ENCODE data around the gene XPO5. TPM values are rescaled to one million over a fixed set of nuclear protein-coding genes. Genes with fewer than 3 reads are reported as not detected.

The XPO5 gene
- polyA plus RNA-seq, 1 donor from 2014 or later = 28.5 TPM

DNA sequence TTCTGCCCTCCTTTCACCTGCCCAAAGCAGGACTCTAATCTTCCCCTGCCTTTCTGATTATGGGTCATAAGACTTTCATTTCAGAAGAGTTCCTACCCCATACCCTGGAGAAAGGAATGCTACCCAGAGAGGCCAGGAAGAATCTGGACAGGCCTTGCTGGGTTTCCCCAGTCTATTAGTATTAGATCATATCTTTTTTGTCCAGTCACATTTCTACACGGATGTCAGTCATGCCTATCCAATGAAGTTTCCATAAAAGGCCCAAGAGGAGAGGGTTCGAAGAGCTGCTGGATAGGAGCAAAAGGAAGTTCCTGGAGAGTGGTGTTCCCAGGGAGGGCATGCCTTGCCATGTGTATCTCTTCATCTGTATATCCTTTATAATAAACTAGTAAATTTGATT, 3.3 kb upstream of the XPO5 start:
- no peak for TF ChIP-seq EP300 (conservative IDR thresholded peaks at IDR 0.05; ENCODE audit: poor library complexity, severe bottlenecking)
- TF ChIP-seq POLR2AphosphoS5 (IDR thresholded peaks at IDR 0.05) = no peak
- TF ChIP-seq, protein P1, sequence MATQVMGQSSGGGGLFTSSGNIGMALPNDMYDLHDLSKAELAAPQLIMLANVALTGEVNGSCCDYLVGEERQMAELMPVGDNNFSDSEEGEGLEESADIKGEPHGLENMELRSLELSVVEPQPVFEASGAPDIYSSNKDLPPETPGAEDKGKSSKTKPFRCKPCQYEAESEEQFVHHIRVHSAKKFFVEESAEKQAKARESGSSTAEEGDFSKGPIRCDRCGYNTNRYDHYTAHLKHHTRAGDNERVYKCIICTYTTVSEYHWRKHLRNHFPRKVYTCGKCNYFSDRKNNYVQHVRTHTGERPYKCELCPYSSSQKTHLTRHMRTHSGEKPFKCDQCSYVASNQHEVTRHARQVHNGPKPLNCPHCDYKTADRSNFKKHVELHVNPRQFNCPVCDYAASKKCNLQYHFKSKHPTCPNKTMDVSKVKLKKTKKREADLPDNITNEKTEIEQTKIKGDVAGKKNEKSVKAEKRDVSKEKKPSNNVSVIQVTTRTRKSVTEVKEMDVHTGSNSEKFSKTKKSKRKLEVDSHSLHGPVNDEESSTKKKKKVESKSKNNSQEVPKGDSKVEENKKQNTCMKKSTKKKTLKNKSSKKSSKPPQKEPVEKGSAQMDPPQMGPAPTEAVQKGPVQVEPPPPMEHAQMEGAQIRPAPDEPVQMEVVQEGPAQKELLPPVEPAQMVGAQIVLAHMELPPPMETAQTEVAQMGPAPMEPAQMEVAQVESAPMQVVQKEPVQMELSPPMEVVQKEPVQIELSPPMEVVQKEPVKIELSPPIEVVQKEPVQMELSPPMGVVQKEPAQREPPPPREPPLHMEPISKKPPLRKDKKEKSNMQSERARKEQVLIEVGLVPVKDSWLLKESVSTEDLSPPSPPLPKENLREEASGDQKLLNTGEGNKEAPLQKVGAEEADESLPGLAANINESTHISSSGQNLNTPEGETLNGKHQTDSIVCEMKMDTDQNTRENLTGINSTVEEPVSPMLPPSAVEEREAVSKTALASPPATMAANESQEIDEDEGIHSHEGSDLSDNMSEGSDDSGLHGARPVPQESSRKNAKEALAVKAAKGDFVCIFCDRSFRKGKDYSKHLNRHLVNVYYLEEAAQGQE (IDR thresholded peaks at IDR 0.05; ENCODE audit: borderline replicate concordance) = no peak
- TF ChIP-seq SMC3 (conservative IDR thresholded peaks at IDR 0.05; ENCODE audit: poor library complexity) = no peak
- TF ChIP-seq MXI1 (conservative IDR thresholded peaks at IDR 0.05; ENCODE audit: poor library complexity, severe bottlenecking) = no peak
- TF ChIP-seq EZH2 (IDR thresholded peaks at IDR 0.05; ENCODE audit: borderline replicate concordance, insufficient read depth, low read length, poor library complexity, severe bottlenecking) = no peak
- TF ChIP-seq RAD21 (conservative IDR thresholded peaks at IDR 0.05) = no peak
- no peak for TF ChIP-seq TAF1 (IDR thresholded peaks at IDR 0.05; ENCODE audit: low read depth)
- TF ChIP-seq, protein P2, sequence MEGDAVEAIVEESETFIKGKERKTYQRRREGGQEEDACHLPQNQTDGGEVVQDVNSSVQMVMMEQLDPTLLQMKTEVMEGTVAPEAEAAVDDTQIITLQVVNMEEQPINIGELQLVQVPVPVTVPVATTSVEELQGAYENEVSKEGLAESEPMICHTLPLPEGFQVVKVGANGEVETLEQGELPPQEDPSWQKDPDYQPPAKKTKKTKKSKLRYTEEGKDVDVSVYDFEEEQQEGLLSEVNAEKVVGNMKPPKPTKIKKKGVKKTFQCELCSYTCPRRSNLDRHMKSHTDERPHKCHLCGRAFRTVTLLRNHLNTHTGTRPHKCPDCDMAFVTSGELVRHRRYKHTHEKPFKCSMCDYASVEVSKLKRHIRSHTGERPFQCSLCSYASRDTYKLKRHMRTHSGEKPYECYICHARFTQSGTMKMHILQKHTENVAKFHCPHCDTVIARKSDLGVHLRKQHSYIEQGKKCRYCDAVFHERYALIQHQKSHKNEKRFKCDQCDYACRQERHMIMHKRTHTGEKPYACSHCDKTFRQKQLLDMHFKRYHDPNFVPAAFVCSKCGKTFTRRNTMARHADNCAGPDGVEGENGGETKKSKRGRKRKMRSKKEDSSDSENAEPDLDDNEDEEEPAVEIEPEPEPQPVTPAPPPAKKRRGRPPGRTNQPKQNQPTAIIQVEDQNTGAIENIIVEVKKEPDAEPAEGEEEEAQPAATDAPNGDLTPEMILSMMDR (IDR thresholded peaks at IDR 0.05; ENCODE audit: poor library complexity, severe bottlenecking) = no peak
- H3K27me3 ChIP-seq (ENCODE audit: insufficient read depth, low read depth, low read length) = no peaks in the 10 kb centered on the region
- peaks cover 36% of the 10 kb centered on the region for H3K79me2 ChIP-seq (replicated peaks; ENCODE audit: insufficient read depth, low read length)
- no peaks in the 10 kb centered on the region for H3F3A ChIP-seq (ENCODE audit: insufficient read depth, low read length, poor library complexity, severe bottlenecking)
- H3K27ac ChIP-seq (ENCODE audit: low read length) = no peak overlapping the region
- H3K4me3 ChIP-seq (ENCODE audit: low read length) = no peak overlapping the region
- no peak overlapping the region for H3K4me2 ChIP-seq (ENCODE audit: low read length)
- no peaks in the 10 kb centered on the region for H4K20me1 ChIP-seq (ENCODE audit: insufficient read depth)
- H3K36me3 ChIP-seq (ENCODE audit: insufficient read depth, low read length) = no peaks in the 10 kb centered on the region
- no peak overlapping the region for H3K9ac ChIP-seq (ENCODE audit: low read length)
- H3K9me3 ChIP-seq (ENCODE audit: low read length) = no peaks in the 10 kb centered on the region
- H3K9me2 ChIP-seq (ENCODE audit: insufficient read depth, low read length) = no peaks in the 10 kb centered on the region
- H2AFZ ChIP-seq (ENCODE audit: low read depth, low read length) = no peak overlapping the region

DNA sequence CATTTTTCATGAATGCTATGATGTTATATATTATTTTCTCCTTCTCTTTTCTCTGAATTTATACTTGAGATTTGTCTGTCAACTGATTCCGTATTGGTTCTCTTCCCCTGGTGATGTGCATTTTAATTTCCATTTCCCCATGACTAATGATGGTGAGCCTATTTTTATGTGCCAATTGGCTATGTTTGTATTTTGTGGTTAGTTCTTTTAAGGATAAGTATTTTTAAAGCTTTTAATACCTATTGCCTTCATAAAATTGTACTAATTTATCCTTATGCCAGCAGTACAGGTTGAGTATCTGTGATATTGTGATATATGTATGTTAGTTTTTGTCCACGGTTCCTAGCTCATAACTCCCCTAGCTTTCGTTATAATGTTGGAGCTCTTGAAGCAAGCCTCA, 2.9 kb upstream of the XPO5 start:
- no peaks in the 10 kb centered on the region for H4K20me1 ChIP-seq (ENCODE audit: insufficient read depth)
- H3K27me3 ChIP-seq (ENCODE audit: insufficient read depth, low read depth, low read length) = no peaks in the 10 kb centered on the region
- H3K9me2 ChIP-seq (ENCODE audit: insufficient read depth, low read length) = no peaks in the 10 kb centered on the region
- no peaks in the 10 kb centered on the region for H3K9me3 ChIP-seq (ENCODE audit: low read length)
- no peaks in the 10 kb centered on the region for H3F3A ChIP-seq (ENCODE audit: insufficient read depth, low read length, poor library complexity, severe bottlenecking)
- H3K36me3 ChIP-seq (ENCODE audit: insufficient read depth, low read length) = no peaks in the 10 kb centered on the region
- H3K4me2 ChIP-seq (ENCODE audit: low read length) = no peak overlapping the region
- H3K27ac ChIP-seq (ENCODE audit: low read length) = no peak overlapping the region
- no peak overlapping the region for H3K4me3 ChIP-seq (ENCODE audit: low read length)
- H3K79me2 ChIP-seq (replicated peaks; ENCODE audit: insufficient read depth, low read length) = peaks cover 38% of the 10 kb centered on the region
- TF ChIP-seq RAD21 (conservative IDR thresholded peaks at IDR 0.05) (no peak), MXI1 (conservative IDR thresholded peaks at IDR 0.05; ENCODE audit: poor library complexity, severe bottlenecking) (no peak), EP300 (conservative IDR thresholded peaks at IDR 0.05; ENCODE audit: poor library complexity, severe bottlenecking) (no peak), EZH2 (IDR thresholded peaks at IDR 0.05; ENCODE audit: borderline replicate concordance, insufficient read depth, low read length, poor library complexity, severe bottlenecking) (no peak)
- no peak overlapping the region for H2AFZ ChIP-seq (ENCODE audit: low read depth, low read length)
- H3K9ac ChIP-seq (ENCODE audit: low read length) = no peak overlapping the region
